ENCODE results near the gene PPM1E.
"Not testable (repeated sequence)": the region's sequence is repeated elsewhere in the genome, so short reads cannot be mapped to it uniquely, and the experiment has no call there.

Gene PPM1E

DNA sequence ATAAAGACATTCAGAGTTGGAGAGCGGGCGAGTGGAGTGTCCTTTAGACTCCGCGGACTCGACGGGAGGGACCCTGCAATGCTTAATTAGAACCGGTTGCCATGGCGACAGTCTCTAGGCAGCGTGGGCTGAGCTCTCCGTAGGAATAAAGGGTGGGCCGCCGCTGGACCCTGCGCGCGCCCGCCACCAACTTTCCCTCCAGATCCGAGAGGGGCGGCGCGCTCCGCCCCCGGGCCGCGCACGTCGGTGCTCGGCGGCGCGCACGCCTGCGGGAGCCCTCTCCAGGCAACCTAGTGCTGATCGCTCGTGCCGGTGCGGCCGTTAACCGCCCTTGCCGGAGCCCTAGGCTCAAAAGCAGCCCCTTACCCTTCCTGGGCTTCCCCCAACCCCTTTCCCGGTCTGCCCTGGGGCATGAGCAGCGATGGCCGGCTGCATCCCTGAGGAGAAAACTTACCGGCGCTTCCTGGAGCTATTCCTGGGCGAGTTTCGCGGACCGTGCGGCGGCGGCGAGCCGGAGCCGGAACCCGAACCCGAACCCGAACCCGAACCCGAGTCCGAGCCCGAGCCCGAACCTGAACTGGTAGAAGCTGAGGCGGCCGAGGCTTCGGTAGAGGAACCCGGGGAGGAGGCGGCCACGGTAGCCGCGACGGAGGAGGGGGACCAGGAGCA lies at the start of gene PPM1E:
TSS of gene PPM1E (plus strand) at position 278 of the 669 bp plus-strand sequence.
- FAIRE-seq = no peak
- DNase-seq (ENCODE audit: low spot score) = no peak

DNA sequence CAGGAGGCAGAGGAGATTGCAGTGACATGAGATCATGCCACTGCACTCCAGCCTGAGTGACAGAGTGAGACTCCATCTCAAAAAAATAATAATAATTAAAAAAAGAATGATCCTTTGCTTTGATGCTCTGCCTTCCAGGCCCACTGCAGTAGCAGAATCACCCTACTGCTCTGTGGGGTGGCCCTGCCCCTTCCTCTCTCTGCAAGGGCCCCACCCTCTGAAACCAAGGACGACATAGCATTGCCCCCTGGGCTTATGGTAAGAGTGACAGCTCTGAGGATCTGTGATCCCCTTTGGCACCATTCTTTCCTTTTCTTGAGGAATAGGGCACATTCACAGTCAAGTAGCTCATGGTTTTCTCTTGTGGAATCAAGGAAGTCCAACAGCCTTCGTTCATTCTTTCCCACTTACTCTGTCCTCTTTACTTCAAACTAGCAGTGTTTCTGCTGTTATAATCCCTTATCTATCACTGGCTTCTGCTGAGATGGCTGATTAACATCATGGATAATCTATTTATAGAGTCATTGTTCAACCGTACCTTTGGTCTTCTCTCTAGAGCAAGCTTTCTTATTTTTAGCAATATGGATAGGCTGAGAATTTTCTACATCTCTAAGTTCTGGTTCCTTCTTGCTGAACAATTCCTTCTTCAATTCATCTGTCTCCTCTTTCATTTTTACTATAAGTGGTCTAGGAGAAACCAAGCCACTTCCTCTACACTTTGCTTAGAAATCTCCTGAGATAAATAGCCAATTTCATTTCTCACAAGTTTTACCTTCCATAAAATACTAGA lies 49.1 kb upstream of the PPM1E start:
- no peak for DNase-seq (ENCODE audit: low spot score)
- FAIRE-seq = no peak

DNA sequence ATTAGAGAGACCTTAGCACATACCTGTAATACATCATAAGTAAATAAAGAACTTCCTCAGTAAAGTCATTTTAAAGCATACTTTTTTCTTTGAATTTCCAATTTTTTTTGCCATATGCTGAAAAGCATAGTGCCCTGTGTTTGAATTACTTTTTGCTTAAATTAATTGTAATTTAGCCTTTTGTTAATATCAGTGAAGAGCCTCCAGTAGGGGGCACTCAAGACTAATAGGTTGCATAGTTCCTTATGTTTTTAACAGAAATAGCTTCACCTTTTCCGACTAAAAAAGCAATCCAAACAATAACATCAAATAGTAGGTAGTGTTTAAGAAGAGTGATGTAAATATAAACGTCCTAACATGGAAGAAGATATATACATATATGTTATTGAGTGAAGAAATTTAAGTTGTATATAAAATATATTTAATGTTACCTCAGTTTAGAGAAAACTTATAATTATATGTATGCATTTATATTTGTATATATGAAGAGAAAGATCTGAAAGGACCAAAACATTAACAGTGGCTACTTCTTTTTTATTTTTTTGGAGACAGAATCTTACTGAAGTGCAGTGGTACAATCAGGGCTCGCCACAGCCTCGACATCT lies 44.6 kb upstream of the PPM1E start:
- DNase-seq (ENCODE audit: low spot score) = peak; percentile 45
- FAIRE-seq = peak; percentile 80

DNA sequence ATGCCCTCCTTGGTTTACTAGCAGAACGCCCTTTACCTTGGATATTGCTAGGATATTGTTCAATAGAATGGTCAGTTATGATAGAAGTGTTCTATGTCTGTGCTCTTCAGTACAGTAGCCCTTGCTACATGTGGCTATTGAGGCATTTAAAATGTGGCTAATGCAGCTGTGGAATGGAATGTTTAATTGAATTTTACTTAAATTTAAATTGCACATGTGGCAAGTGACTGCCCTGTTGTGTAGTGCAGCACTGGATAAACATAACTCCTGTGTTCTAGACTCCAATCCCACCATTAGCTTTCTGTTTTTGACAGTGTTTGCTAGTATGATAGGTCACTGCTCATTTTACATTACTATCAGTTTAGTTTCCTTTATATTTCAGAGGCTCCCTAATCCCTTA lies 33.4 kb upstream of the PPM1E start:
- FAIRE-seq (no peak), DNase-seq (ENCODE audit: low spot score) (no peak)

DNA sequence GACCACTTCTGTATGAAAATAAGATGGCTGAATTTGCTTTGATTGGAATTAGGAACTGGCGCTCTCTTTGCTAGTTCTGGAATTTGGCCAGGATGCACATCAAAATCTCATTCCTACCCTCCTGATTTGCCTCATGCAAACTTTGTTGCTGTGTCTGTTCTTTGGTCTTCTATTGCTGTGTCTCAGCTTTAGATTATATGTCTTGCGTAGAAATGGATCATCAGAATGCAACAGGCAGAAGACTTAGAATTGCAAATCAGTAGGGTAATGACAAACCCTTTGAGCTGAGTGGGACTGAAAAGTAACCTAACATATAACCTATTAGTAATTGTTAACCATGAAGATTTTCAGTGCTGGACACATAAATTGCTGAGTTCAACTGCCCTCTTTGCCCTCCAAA lies 33.0 kb upstream of the PPM1E start:
- FAIRE-seq (no peak), DNase-seq (ENCODE audit: low spot score) (no peak)

DNA sequence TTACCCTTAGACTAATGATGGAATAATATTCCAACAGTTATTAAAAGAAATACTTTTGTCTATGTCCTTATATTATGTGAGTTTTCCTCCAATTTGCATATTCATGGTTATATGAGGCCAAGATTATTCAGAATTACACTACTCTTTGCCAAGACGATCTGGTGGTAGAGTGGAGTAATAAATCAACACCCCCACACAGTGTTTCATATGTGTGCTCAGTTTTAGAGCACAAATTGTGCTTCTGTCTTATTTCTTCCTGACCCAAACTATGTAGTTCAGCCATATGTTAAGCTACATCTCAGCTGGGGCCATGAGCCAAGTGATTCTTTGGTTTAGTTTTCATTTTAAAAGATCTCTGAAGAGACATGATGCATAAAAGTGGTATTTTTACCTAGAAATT lies 26.9 kb upstream of the PPM1E start:
- DNase-seq (ENCODE audit: low spot score) (no peak), FAIRE-seq (no peak)

DNA sequence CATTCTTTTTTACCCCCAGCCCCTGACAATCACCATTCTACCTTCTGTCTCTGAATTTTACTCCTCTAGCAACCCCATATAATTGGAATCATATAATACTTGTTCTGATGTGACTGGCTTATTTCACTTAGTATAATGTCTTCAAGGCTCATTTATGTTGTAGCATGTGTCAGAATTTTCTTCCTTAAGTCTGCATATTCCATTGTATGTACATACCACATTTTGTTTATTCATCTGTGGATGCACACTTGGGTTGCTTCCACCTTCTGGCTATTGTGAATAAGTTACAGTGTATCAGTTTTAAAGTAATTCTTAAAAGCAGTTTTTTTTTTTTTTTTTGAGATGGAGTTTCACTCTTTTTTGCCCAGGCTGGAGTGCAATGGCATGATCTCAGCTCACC lies 24.7 kb upstream of the PPM1E start:
- FAIRE-seq (no peak), DNase-seq (ENCODE audit: low spot score) (no peak)

DNA sequence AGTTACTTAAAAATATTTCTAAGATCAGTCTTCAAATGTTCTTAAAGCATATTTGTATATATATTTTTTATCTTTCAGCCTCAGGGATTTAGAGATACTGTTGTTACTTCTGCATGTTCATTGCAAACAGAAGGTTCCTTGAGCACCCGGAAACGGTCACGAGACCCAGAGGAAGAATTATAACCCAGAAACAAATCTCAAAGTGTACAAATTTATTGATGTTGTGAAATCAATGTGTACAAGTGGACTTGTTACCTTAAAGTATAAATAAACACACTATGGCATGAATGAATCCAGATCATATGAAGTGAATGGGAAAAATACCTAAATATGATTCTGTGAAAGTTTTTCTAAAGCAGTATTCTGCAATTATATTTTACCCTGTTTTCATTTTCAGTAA lies 21.6 kb upstream of the PPM1E start:
- FAIRE-seq (no peak), DNase-seq (ENCODE audit: low spot score) (no peak)

DNA sequence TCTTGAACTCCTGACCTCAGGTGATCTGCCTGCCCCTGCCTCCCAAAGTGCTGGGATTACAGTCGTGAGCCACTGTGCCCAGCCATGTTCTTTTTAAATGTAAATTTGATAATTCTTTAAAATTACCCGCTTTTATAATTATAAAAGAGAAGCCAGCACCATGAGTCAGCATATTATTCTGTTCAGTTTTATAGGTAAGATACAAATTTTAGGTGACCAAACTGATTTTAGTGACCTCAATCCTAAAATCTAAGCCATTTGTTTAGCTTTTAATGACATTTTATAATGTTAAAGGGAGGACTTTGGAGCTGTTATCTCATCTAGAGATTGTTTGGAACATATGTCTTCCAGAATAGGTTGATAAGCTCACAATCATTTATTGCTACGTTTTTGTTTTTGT lies 20.8 kb upstream of the PPM1E start:
- no peak for DNase-seq (ENCODE audit: low spot score)

DNA sequence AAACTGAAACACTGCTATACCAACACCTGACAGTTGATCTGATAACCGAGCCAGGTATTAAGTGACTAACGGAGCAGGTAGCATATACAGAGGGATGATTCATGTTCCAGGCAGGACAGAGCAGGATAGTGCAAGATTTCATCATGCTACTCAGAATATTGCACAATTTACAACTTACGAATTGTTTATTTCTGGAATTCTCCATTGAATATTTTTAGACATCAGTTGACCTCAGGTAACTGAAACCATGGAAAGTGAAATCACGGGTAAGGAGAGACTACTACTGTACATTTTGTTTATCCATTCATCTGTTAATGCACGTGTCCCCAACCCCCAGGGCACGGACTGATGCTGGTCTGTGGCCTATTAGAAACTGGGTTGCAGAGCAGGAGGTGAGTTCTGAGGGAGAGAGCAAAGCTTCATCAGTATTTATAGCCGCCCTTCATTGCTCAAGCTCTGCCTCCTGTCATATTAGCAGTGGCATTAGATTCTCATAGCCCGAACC lies 14.5 kb upstream of the PPM1E start:
- FAIRE-seq (no peak), DNase-seq (ENCODE audit: low spot score) (no peak)

More for the DNA sequence above, 20.8 kb upstream of the PPM1E start:
- no peak for FAIRE-seq

DNA sequence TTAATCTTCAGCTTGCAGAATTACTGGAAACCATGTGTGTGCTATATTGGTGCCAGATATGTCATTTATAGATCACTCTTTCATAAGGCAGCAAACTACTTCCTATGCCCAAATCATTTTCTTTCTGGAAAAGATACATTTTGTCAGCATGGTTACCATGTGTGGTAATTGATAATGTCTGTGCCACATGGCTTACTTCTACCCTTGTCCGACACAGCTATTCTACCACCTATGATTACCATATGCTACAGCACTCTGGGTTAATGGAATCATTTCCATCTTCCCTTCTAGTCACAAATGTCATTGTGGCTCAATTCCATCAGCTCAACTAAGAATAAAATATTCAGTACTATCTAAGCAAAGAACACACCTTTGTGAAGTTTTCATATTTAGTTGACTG lies 8.0 kb upstream of the PPM1E start:
- no peak for DNase-seq (ENCODE audit: low spot score)
- no peak for FAIRE-seq

DNA sequence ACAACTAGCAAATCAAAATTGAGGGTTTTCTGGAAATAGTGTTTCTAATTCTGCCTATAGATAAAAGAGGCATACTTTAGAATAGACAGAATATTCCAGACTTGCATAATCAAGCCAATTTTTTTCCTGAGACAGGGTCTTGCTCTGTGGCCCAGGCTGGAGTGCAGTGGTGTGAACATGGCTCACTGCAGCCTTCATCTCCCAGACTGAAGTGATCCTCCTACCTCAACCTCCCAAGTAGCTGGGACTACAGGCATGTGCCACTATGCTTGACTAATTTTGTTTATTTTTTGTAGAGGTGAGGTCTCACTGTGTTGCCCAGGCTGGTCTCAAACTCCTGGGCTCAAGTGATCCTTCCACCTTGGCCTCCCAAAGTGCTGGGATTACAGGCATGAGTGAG lies 6.0 kb upstream of the PPM1E start:
- DNase-seq (ENCODE audit: low spot score); FAIRE-seq: not testable (repeated sequence)

DNA sequence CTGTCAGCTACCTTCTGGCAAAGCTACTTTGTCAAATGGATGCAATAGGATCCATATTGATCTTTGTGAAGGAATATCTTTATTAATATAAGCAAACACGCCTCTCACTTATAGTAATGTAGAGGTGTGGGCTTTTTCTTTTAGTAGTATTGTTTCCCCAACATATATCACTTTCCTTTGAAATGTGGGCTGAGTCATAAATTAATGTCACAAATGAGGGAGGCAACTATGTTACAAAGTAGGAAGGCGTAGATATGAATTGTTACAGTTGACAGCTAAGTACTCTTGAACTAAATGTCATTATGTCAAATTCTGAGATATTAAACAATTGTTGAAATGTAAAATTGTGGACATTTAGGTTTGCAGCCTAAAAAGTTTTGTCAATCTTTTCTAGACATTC lies 2.6 kb upstream of the PPM1E start:
- FAIRE-seq = no peak

DNA sequence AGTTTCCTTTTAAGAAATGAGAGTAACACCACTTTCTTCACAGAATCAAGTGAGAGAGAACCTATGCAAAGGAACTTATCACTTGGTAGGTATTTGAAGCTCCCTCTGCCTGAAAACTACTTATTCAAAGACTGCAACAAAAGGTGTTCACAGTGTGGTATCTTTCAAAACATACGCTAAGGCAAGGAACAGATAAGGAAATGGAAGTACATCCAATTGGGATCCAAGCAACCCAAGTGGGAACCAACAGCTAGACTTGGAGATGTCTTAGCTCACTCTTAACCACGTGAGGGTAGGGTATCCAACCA lies 431 bp upstream of the PPM1E start:
- no peak for FAIRE-seq
- DNase-seq (ENCODE audit: low spot score) = no peak

More for the DNA sequence above, 2.6 kb upstream of the PPM1E start:
- DNase-seq (ENCODE audit: low spot score) = no peak

DNA sequence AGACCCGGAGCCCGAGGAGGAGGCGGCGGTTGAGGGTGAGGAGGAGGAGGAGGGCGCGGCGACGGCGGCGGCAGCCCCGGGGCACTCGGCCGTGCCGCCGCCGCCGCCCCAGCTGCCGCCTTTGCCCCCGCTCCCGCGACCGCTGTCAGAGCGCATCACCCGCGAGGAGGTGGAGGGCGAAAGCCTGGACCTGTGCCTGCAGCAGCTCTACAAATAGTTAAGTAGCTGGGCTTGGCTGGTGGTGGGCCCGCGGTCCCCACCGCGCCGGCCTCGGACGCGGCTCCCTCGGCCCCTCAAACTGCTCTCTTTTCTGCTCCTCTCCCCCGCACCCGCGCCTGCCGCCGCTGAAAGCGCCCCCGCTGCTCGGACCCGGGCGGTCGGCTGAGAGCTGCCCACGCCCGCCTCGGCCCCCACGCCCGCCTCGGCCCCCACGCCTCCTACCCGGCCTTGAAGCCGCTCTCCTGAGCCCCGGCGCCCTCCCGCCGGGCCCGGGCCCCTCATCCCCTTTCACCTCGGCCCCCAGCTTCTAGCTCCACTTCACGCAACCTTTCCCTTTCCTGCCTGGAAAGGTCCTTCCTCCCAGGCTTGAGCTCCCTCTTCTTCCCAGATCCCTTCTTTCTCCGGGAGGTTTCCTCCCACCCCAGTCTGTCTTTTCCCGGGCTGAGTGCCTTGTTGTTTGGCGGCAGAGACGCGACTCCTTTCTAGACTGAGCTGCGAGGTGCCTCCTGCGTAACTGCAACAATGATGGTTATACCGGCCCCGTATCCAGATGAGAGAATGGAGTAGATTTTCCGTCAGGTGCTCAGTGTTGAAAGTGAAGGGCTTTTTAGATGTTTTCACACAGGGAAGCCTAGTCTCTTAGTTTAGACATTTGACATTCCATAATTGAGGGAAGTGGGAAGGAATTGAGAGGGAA lies 850 bp downstream of the PPM1E start:
- DNase-seq (ENCODE audit: low spot score) (no peak), FAIRE-seq (no peak)

DNA sequence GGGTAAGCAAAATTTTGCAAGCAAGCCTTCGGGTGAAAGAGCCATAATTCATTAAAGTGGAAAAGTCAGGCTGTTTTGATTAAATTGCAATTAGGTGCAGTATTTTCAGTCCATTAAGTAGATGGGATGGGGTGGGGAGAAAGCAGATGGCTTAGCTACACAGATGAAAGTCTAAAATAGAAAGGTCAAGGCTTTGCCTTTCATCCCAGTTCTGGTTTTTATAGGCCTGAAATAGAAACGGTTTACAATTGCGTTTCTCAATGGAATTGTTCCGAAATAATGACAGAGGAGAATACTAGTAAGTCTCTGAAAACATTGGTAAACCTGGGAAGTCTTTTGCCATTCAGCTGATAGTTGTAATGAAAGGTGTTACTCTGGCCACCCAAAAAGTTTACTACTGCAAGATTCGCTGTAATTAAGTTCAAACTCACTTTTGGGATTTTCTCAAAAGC lies 1.5 kb downstream of the PPM1E start:
- no peak for FAIRE-seq
- DNase-seq (ENCODE audit: low spot score) = no peak

DNA sequence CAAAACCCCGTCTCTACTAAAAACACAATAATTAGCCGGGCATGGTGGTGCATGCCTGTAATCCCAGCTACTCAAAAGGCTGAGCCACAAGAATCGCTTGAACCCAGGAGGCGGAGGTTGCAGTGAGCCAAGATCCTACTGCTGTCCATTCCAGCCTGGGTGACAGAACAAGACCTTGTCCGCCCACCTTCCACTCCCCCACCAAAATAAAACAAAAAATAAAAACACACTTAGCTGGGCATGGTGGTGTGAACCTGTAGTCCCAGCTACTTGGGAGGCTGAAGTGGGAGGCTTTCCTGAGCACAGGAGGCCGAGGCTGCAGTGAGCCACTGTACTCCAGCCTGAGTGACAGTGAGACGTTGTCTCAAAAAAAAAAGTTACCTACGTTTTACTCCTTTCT lies 3.2 kb downstream of the PPM1E start:
- no peak for DNase-seq (ENCODE audit: low spot score)
- no peak for FAIRE-seq

DNA sequence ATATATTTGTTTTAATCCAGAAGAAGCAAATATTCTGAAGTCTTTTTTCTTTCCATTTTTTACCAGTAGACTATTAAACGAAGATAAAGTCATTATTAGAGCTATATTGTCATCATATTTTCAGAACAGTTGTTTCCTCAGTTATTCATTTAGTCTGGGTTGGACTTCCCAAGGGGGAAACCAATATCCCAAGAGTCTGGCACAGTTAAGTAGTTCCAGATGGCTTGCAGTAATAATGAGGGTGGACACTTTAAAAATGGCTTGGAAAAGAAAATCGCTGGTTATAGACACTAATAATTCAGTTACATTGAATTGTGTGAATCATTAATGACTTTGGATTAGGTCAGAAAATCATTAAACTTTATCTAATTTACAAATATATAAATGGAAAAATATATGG lies 3.9 kb downstream of the PPM1E start:
- no peak for FAIRE-seq
- no peak for DNase-seq (ENCODE audit: low spot score)

DNA sequence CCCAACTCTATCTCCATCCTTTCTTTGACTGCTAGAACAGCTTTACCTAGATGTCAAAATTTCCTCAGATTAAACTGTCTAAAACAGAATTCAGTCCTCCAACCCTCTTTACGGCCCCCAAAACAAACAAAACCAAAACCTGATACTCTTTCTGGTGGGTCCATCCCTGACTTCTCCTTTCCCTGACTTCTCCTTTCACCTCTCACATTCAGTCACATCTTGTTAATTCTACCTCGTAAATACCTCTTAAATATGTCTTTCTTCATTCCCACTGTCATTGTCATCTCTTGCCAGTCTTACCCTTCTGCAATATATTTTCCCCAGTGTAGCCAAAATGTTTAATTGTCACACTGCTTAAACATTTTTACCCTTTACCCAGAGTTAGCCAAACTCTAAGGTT lies 4.6 kb downstream of the PPM1E start:
- DNase-seq (ENCODE audit: low spot score) (no peak), FAIRE-seq (no peak)

DNA sequence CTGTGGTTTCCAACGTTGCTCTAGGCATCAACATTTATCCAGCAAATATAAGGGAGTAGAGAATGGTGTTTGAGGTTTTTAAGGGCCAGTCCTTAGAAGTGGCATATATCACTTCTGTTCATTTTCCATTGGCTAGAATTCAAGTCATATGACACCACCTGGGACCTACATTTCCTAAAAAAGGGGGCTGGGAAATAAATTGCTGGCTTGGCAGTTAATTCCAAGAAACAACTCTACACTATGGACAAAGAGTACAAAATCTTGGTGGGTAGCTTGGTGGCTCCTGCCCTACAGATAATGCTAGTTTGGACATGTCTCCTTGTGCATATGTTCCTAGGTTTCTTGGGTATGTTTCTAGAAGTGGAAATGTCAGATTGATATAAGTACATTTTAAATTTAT lies 7.6 kb downstream of the PPM1E start:
- FAIRE-seq (no peak), DNase-seq (ENCODE audit: low spot score) (no peak)

DNA sequence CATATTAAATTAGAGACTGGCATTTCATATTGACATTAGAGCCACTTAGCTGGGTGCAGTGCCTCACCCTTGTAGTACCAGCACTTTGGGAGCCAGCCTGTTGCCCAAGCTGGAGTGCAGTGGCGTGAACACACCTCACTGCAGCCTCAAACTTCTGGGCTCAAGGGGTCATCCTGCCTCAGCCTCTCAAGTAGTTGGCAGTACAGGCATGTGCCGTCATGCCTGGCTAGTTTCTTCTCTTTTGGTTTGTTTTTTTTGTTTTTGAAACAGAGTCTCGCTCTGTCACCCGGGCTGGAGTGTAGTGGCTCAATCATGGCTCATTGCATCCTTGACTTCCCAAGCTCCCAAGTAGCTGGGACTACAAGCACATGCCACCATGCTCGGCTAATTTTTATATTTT lies 8.7 kb downstream of the PPM1E start:
- FAIRE-seq (peak; percentile 16), DNase-seq (ENCODE audit: low spot score) (peak; percentile 39)

Data from RCC 7860 (cell line).